ENCODE data around the gene SLC2A8.

SLC2A8 gene

DNA sequence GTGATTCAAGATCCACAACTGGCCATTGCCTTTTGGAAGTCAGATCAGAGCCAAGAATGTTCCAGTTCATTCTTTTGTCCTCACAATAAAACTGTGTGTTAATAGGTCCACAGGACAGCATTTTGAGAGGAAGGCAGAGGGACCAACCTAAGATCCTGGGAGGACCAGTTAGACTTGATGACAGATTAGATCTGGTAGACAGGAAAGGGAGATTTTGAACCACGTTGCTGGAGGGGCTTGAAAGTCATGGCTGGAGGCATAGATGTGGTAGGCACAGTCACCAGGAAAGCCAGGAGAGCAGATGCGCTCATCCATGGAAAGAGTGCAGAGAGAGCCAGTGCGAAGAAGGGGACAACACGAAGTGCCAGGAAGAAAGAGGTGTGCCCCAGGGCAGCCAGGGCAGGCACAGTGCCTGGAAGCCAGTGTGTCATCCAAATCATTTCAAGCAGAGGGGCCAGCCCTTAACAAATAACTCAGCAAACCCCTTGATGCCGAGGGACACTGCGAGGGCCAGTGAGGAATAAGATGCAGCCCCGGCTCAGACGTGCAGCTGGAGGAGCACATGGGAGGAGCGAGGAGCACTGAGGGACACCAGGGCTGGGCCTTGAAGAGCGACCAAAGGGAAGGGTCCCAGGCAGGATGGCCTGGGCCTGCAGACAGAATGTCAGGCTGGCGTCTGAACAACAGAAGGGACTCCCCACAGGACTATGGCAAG is 12.8 kb upstream of the SLC2A8 start:
- no peak for DNase-seq

- no peak for DNase-seq
These were observed 12.1 kb upstream of the SLC2A8 start for GRCh38 chr9:127384901-127385300.

GRCh38 chr9:127386249-127386648 is 10.7 kb upstream of the SLC2A8 start:
- no peak for DNase-seq

DNA sequence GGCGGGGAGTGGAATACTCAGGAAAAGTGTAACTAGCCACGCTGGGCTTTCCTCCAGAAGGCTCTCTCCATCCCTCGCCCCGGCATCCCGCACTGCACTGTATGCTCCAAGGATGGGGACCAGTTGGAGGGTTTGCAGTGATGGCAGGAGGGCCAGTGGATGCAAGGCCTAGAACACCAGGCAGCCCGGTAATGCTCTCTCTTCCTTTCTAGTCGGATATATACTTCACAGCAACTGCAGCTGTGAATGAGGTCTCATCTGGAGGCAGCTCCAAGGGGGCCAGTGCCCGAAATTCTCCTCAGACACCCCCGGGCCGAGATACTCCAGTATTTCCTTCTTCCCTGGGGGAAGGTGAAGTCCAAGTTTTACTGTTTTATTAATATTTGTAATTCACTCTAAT is 10.0 kb upstream of the SLC2A8 start:
- DNase-seq: no peak

GRCh38 chr9:127388037-127388855 is 8.7 kb upstream of the SLC2A8 start:
- peak; percentile 20 to 73 (median 60) for DNase-seq

DNA sequence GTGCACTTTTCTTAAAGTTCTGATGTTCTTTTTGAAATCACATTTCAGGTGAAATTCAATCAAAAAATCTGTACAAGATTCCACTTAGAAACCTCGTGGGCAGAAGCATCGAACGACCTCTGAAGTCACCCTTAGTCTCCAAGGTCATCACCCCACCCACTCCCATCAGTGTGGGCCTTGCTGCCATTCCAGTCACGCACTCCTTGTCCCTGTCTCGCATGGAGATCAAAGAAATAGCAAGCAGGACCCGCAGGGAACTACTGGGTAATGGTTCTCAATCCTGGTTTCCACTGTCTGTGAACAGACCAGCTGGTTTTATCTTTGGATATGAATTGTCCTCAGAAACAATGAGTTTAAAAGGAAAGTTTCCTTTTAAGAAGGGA is 8.1 kb upstream of the SLC2A8 start:
- no peak for DNase-seq

GRCh38 chr9:127389381-127390247 is 7.4 kb upstream of the SLC2A8 start:
- DNase-seq: no peak

DNA sequence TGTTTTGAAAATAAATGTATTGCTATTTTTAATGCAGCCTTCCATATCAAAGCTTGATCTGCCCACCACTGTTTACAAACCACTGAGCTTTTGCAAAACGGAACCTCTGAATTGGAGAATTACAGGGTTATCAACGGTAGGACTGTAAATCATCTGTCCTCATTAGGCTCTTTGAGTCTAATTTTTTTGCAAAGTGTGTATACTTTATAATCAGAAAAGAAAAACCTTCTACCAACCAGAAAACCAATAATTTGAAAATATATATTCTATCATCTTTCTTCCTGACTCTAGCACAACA is 6.8 kb upstream of the SLC2A8 start:
- no peak for DNase-seq

DNA sequence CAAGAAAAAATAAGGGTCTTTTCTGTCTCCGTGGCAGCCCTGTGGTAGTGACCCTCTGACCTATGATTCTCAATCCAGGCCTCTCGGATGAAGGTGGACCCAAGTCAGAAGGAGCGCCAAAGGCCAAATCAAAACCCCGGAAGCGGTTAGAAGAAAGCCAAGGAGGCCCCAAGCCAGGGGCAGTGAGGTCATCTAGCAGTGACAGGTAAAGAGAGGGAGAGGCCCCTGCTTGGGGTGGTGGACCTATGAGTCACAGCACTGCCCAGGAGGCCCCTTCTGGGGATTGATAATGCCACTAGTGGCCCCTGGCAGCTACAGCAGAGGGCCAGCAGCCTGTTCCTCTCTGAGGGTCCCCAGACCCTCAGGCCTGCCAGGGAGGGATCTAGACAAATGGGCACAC is 6.4 kb upstream of the SLC2A8 start:
- DNase-seq: no peak

- DNase-seq: no peak
These were observed 4.8 kb upstream of the SLC2A8 start for GRCh38 chr9:127392166-127392565.

DNA sequence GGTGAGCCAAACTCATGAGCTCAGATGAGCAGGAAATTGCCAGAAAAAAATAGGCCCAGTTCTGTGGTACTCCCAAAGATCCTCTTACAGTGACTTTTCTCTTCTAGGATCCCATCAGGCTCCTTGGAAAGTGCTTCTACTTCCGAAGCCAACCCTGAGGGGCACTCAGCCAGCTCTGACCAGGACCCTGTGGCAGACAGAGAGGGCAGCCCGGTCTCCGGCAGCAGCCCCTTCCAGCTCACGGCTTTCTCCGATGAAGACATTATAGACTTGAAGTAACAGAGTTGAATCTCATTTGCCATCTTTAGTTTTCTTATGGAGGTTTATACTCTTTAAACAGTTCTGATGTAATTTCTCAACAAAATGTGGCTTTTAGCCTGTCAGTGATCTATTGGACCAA is 4.0 kb upstream of the SLC2A8 start:
- DNase-seq: no peak

DNA sequence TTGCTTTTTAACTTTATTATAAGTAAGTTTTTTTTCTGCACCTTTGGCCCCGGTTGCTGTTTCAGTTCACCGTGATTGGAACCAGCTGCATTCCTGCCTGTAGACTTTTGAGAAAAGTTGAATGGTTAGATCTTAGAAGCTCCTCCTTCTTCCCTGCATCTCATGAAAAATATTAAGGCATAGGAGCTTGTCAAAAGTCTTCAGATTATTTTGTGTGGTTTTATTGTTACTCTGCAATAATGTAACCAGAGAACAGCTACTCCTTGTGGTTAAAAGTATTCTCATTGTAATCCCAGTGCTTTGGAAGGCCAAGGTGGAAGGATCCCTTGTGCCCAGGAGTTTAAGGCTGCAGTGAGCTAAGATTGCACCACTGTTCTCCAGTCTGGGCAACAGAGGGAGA is 3.3 kb upstream of the SLC2A8 start:
- DNase-seq: no peak

GRCh38 chr9:127395497-127396252 is 1.3 kb upstream of the SLC2A8 start:
- no peak for DNase-seq

- no peak for DNase-seq
These were observed 639 bp upstream of the SLC2A8 start for GRCh38 chr9:127396253-127396807.

- no peak for DNase-seq
These were observed 791 bp downstream of the SLC2A8 start for GRCh38 chr9:127397646-127398274.

GRCh38 chr9:127398275-127398647 is 1.3 kb downstream of the SLC2A8 start:
- DNase-seq: no peak

DNA sequence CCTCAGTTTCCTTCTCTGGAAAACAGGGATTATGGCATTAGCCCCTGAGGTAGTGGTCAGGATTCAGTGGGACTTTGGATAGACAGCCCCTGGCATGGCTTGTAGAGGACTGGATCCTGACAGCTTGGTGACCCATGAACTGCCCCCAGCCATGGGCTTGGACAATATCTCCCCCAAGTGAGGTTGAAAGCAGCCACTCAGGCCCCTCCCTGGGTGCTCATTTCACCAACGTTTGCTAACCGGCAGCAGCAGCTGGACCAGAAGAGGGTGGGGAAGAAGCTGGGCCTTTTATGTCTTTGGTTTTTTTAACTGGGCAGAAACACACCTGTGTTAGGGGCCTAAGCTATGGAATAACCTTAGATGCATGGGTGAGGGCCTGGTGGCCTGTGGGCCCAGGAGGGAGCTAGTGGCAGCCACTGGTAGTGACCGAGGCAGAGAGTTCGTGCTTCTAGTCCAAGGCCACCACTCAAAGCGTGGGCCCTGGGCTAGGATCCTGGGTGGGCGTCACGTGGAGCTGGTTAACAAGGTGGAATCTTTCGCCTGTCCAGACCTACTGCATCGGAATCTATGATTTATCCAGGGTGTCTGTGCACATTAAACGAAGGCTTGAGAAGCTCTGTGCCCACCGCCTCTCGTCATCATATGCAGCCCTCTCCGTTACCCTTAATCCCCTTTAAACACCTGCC is 1.9 kb downstream of the SLC2A8 start:
- DNase-seq: no peak

GRCh38 chr9:127399736-127400269 is 2.8 kb downstream of the SLC2A8 start:
- no peak for DNase-seq

DNA sequence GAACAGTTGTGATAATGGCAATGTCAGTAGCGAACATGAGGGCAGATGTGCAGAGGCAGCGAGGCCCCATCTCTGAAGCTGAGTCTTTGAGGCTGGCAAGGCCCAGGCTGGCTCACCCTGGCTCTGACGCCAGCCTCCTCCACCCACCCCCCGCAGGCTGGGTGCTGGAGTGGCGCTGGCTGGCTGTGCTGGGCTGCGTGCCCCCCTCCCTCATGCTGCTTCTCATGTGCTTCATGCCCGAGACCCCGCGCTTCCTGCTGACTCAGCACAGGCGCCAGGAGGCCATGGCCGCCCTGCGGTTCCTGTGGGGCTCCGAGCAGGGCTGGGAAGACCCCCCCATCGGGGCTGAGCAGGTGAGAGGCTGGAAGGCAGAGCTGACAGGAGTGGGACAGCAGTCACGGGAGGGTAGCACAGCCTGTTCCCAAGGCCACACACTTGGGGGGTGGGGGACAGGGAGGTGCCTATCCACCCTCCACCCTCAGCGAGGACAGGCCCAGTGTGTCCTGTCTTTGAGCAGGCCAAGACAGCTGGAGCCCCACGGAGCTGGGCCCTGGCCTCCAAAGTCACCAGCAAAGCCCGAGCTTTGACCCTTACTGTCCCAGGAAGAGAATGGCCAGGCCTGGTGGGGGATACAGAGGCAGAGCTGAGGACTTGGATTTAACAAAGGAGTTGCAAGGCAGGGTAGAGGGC is 5.6 kb downstream of the SLC2A8 start:
- DNase-seq: no peak

- no peak for DNase-seq
These were observed 6.7 kb downstream of the SLC2A8 start for GRCh38 chr9:127403507-127404192.
